DMS79 (cell line): Measurements from ENCODE around the gene PSMB4.

Source experiments
- DNase-seq: peaks from one replicate; lab custom pipeline; 2025; lab: John Stamatoyannopoulos, UW

Gene PSMB4

GRCh38 chr1:151443846-151444782 is 44.7 kb downstream of the PSMB4 start:
- DNase-seq = peak; percentile 77

- no peak for DNase-seq
Measured at GRCh38 chr1:151444783-151445177, 45.4 kb downstream of the PSMB4 start.

GRCh38 chr1:151447696-151448095 is 48.3 kb downstream of the PSMB4 start:
- no peak for DNase-seq
